ENCODE measurements around the gene CKB. TPM values are rescaled to one million over a fixed set of nuclear protein-coding genes. Genes with fewer than 3 reads are reported as not detected.

CKB gene
- total RNA-seq, 1 donor, result 5.1 TPM

DNA sequence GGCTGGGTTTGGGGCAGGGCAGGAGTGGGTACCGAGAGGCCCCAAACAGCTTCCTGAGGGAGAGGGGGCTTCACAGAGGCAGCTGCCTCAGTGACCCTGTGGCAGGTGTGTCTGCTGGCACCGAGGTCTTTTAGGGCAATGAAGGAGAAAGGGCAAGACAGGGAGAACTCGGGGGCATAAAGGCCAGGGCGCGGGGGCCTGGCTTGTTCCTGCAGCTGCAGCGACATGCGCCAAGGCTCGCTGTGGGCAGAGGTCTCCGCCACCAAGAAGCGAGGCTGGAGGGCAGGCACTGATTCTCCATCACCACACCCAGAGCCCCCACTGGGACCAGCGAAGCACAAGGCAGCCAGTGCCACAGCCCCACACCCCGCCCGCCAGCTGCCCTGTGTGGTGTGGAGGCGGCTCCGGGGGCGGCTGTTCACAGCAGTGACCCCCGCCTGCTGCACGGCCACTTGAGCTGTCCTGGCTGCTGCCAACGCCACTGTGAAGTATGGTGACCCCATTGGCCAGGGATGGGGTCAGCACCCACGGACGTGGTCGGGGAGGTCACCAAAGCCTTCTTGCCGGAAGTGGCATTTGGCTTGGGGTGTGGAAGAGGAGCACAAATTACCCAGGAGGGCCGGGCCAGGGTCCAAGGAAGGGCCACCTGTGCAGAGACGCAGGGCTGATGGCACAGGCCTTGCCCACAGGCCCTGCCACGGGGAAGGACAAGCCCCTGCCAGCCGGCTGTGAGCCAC, 23.5 kb upstream of the CKB start:
- H3K9me3 ChIP-seq (ENCODE audit: low read depth, low read length), result no peaks in the 10 kb centered on the region
- no peak overlapping the region for H3K4me3 ChIP-seq (ENCODE audit: insufficient read depth, low read length)

GRCh38 chr14:103545219-103545914, 22.7 kb upstream of the CKB start:
- Histone ChIP-seq H3K79me2 (ENCODE audit: insufficient read depth, low read length) (peaks cover 4% of the 10 kb centered on the region), H3K4me1 (ENCODE audit: insufficient read depth, low read length) (peaks cover 19% of the 10 kb centered on the region), H3K27me3 (ENCODE audit: insufficient read depth, low read length) (no peaks in the 10 kb centered on the region), H3K27ac (ENCODE audit: low read depth, low read length) (no peak overlapping the region), H4K20me1 (ENCODE audit: insufficient read depth, low read length) (peaks cover 17% of the 10 kb centered on the region), H3K4me2 (ENCODE audit: insufficient read depth, low read length) (no peak overlapping the region), H3K36me3 (ENCODE audit: insufficient read depth, low read length) (no peaks in the 10 kb centered on the region), H2AFZ (ENCODE audit: low read length) (no peak overlapping the region), H3K9me3 (ENCODE audit: low read depth, low read length) (no peaks in the 10 kb centered on the region), H3K4me3 (ENCODE audit: insufficient read depth, low read length) (no peak overlapping the region)
- DNase-seq (ENCODE audit: insufficient read length, low spot score, missing footprints), result peak; percentile 68
- TF ChIP-seq, protein P1, sequence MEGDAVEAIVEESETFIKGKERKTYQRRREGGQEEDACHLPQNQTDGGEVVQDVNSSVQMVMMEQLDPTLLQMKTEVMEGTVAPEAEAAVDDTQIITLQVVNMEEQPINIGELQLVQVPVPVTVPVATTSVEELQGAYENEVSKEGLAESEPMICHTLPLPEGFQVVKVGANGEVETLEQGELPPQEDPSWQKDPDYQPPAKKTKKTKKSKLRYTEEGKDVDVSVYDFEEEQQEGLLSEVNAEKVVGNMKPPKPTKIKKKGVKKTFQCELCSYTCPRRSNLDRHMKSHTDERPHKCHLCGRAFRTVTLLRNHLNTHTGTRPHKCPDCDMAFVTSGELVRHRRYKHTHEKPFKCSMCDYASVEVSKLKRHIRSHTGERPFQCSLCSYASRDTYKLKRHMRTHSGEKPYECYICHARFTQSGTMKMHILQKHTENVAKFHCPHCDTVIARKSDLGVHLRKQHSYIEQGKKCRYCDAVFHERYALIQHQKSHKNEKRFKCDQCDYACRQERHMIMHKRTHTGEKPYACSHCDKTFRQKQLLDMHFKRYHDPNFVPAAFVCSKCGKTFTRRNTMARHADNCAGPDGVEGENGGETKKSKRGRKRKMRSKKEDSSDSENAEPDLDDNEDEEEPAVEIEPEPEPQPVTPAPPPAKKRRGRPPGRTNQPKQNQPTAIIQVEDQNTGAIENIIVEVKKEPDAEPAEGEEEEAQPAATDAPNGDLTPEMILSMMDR (IDR thresholded peaks at IDR 0.05; ENCODE audit: extremely low read depth, low read depth, low read length), result no peak

More for the DNA sequence above, 23.5 kb upstream of the CKB start:
- Histone ChIP-seq H3K27me3 (ENCODE audit: insufficient read depth, low read length) (no peaks in the 10 kb centered on the region), H2AFZ (ENCODE audit: low read length) (no peak overlapping the region), H3K36me3 (ENCODE audit: insufficient read depth, low read length) (no peaks in the 10 kb centered on the region), H3K4me1 (ENCODE audit: insufficient read depth, low read length) (peaks cover 12% of the 10 kb centered on the region), H4K20me1 (ENCODE audit: insufficient read depth, low read length) (peaks cover 17% of the 10 kb centered on the region), H3K79me2 (ENCODE audit: insufficient read depth, low read length) (peaks cover 7% of the 10 kb centered on the region), H3K4me2 (ENCODE audit: insufficient read depth, low read length) (no peak overlapping the region), H3K27ac (ENCODE audit: low read depth, low read length) (no peak overlapping the region)
- TF ChIP-seq, protein P1 (IDR thresholded peaks at IDR 0.05; ENCODE audit: extremely low read depth, low read depth, low read length), result no peak
- peak; percentile 61 for DNase-seq (ENCODE audit: insufficient read length, low spot score, missing footprints)

GRCh38 chr14:103544388-103545218, 22.0 kb upstream of the CKB start:
- Histone ChIP-seq H3K36me3 (ENCODE audit: insufficient read depth, low read length) (no peaks in the 10 kb centered on the region), H3K4me3 (ENCODE audit: insufficient read depth, low read length) (no peak overlapping the region), H3K79me2 (ENCODE audit: insufficient read depth, low read length) (peaks cover 2% of the 10 kb centered on the region), H3K27ac (ENCODE audit: low read depth, low read length) (no peak overlapping the region), H3K9me3 (ENCODE audit: low read depth, low read length) (no peaks in the 10 kb centered on the region), H4K20me1 (ENCODE audit: insufficient read depth, low read length) (peaks cover 17% of the 10 kb centered on the region), H3K27me3 (ENCODE audit: insufficient read depth, low read length) (no peaks in the 10 kb centered on the region), H3K4me1 (ENCODE audit: insufficient read depth, low read length) (peaks cover 24% of the 10 kb centered on the region), H3K4me2 (ENCODE audit: insufficient read depth, low read length) (no peak overlapping the region), H2AFZ (ENCODE audit: low read length) (no peak overlapping the region)
- TF ChIP-seq, protein P1 (IDR thresholded peaks at IDR 0.05; ENCODE audit: extremely low read depth, low read depth, low read length), result no peak
- DNase-seq (ENCODE audit: insufficient read length, low spot score, missing footprints), result peak; percentile 76
